ENCODE results near the gene TMEM51. TPM values are rescaled to one million over a fixed set of nuclear protein-coding genes. Genes with fewer than 3 reads are reported as not detected.

Gene TMEM51
- total and polyA plus RNA-seq, 2 of the 13 experiments (the other 11 are each of a cell fraction or from before 2014, with no cell fraction given) = 12.2 to 22.3 TPM

- TF ChIP-seq ZNF614 (CRISPR knock-in tag; IDR thresholded peaks at IDR 0.05; ENCODE audit: borderline replicate concordance) (0 out of 2 replicates have a peak, but pooled peaks have one; percentile 24), BORCS8-MEF2B (CRISPR knock-in tag; IDR thresholded peaks at IDR 0.05) (no peak), NR2F6 (IDR thresholded peaks at IDR 0.05) (no peak), NR2F6 (CRISPR knock-in tag; IDR thresholded peaks at IDR 0.05) (0 out of 2 replicates have a peak, but pooled peaks have one; percentile 1), FOXA3 (CRISPR knock-in tag; IDR thresholded peaks at IDR 0.05) (0 out of 2 replicates have a peak, but pooled peaks have one; percentile 22), ARNT (IDR thresholded peaks at IDR 0.05) (no peak)
- TF ChIP-seq, protein P1, sequence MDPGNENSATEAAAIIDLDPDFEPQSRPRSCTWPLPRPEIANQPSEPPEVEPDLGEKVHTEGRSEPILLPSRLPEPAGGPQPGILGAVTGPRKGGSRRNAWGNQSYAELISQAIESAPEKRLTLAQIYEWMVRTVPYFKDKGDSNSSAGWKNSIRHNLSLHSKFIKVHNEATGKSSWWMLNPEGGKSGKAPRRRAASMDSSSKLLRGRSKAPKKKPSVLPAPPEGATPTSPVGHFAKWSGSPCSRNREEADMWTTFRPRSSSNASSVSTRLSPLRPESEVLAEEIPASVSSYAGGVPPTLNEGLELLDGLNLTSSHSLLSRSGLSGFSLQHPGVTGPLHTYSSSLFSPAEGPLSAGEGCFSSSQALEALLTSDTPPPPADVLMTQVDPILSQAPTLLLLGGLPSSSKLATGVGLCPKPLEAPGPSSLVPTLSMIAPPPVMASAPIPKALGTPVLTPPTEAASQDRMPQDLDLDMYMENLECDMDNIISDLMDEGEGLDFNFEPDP (CRISPR knock-in tag; conservative IDR thresholded peaks at IDR 0.05) = 0 out of 2 replicates have a peak, but pooled peaks have one; percentile 53
Measured at GRCh38 chr1:15158506-15159165, 5.1 kb downstream of the TMEM51 start (continued).

DNA sequence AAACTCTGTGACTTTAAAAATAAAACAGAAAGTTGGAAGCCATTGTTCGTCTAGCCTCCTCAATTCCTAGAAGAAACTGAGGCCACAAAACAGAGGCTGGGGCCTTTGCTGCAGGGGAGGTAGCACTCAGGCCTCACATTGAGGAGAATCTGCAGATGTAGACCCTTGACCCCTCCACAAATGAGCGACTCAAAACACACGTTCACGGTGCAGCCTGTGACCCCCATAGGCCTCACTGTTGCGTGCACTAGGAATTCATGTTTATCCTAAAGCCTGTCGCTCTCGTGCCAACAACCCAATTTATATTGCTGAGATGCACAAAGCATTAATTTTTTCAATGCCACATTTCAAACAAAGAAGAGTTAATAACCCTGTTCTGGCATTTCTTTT lies 5.6 kb downstream of the TMEM51 start:
- ATAC-seq (no peak), DNase-seq (ENCODE audit: low spot score) (no peak), FAIRE-seq (peak; percentile 21)
- Histone ChIP-seq H3K9ac (ENCODE audit: insufficient read depth, low read depth, low read length) (no peak overlapping the region), H3K4me2 (ENCODE audit: low read depth, low read length) (peak overlapping the region; percentile 63), H3K4me1 (ENCODE audit: insufficient read depth, low read length) (peaks cover 64% of the 10 kb centered on the region), H2AFZ (ENCODE audit: low read length) (no peak overlapping the region), H3K79me2 (ENCODE audit: insufficient read depth, low read length) (peaks cover 87% of the 10 kb centered on the region), H3K9me3 (ENCODE audit: low read length) (no peaks in the 10 kb centered on the region), H3K27me3 (ENCODE audit: control insufficient read depth in 1 of 2, insufficient read depth in 2 of 2, low read length in 2 of 2) (no peaks in the 10 kb centered on the region), H3K36me3 (replicated peaks in 1 of 2; ENCODE audit: control insufficient read depth in 1 of 2, insufficient read depth in 2 of 2, low read length in 2 of 2) (peaks cover 0 to 11% of the 10 kb centered on the region in 2 experiments; a peak in 3 of 5 replicates), H3K4me3 (replicated peaks in 1 of 3; ENCODE audit: insufficient read depth in 1 of 3, low read depth in 2 of 3, low read length in 3 of 3) (no peak overlapping the region), H3K27ac (ENCODE audit: extremely low read length, insufficient read depth, low read length) (peak overlapping the region; percentile 37), H4K20me1 (ENCODE audit: insufficient read depth, low read length) (peaks cover 35% of the 10 kb centered on the region; the same call in 1 of the 2 replicates)
- BruUV-seq (replicated peaks) = no TSS peak
- intact Hi-C loops (cut with micrococcal nuclease; ENCODE audit: unreplicated experiment) = no loop called here
- ChIA-PET CTCF (ENCODE audit: low intra/inter-chr PET ratio, low total read pairs) (no interaction called here), POLR2A (interaction anchor here (0.9 to 2.6 kb wide), 2 partner anchors 30 to 39 kb away, joined by 3 to 8 read pairs; no protein-coding TSS in a partner anchor)
- 0 out of 2 replicates have a peak, but pooled peaks have one; percentile 10 for TF ChIP-seq PHF21A (CRISPR knock-in tag; IDR thresholded peaks at IDR 0.05)
- TF ChIP-seq BCL6 (CRISPR knock-in tag; IDR thresholded peaks at IDR 0.05) = 0 out of 2 replicates have a peak, but pooled peaks have one; percentile 6
- 0 out of 2 replicates have a peak, but pooled peaks have one; percentile 22 for TF ChIP-seq FOXJ3 (CRISPR knock-in tag; IDR thresholded peaks at IDR 0.05; ENCODE audit: borderline replicate concordance)
- no peak for TF ChIP-seq DZIP1 (CRISPR knock-in tag; IDR thresholded peaks at IDR 0.05)
- no peak for TF ChIP-seq ZNF44 (CRISPR knock-in tag; IDR thresholded peaks at IDR 0.05)
- no peak for TF ChIP-seq ZNF33B (CRISPR knock-in tag; IDR thresholded peaks at IDR 0.05)
- no peak for TF ChIP-seq NR2F6 (IDR thresholded peaks at IDR 0.05)
- TF ChIP-seq NR2F6 (CRISPR knock-in tag; IDR thresholded peaks at IDR 0.05) = 0 out of 2 replicates have a peak, but pooled peaks have one; percentile 1
- 30% methylated on average over 7 of the region's 7 CpGs for WGBS (ENCODE audit: low lambda C conversion rate)
- in situ Hi-C loops (cut with HindIII; ENCODE audit: extremely low pct_ligation_motif_present, low pct_unique_long_range_greater_than_20kb) = no loop called here
